NCI-H1048 (cell line): Measurements from ENCODE around the gene PALLD.

Experiments used
- DNase-seq: peaks from one replicate; lab custom pipeline; 2025; lab: John Stamatoyannopoulos, UW

PALLD gene

GRCh38 chr4:168647646-168648375 is 151.0 kb downstream of the PALLD start:
- no peak for DNase-seq

- no peak for DNase-seq
Measured at GRCh38 chr4:168648494-168648893, 151.6 kb downstream of the PALLD start.

DNA sequence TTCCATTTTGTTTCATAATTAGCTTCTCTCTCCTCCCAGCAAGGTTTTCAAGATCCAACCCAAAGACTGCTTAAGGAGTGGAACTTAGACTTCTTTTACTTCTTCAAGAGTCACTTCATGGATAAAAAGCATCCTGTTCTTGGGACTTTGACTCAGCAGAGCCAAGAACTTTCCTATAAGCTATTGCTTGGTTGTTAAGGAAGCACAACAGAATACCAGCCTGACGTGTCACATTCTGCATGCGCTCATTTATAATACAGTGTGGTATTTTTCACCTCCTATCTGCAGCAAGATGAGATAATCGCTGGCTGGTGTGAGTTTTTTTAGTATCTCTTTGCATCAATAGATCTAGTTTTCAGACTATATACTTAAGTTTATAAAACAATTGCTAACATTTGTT is 152.1 kb downstream of the PALLD start:
- DNase-seq, result no peak

DNA sequence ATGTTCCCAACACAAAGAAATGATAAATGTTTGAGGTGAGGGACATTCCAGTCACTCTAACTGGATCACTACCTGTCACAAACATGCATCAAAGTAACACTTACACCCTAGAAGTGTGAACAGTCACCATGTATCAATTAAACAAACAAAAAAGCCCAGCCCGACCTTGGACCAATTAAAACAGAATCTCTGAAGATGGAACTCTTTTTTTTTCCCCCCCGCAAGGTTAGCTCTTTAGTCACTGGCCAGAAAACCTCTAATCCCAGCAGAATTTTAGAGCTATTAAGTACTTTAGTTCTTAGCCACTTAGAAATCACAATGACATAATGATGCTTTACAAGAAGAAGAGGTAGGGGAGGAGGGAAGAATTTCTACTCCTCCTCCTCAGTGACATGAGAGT is 154.5 kb downstream of the PALLD start:
- DNase-seq, result no peak

GRCh38 chr4:168651864-168652263 is 155.0 kb downstream of the PALLD start:
- DNase-seq, result no peak

DNA sequence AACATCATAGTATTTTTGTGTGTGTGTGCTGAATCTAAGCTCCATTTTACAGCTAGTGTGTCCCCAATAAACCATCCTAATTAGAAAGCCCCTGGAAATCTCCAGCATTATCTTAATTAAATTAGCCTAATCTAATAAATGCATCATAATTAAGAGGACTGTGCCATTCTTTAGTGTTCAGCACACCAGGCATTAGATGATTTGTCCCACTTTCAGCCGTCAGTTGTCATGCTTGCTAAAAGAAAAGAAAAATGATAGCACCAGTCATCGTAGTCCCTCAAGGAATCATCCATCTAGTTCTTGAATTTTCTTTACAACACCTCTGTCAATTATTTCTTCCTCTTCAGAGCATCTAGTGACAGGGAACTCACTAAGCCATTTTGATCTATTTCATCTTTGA is 155.9 kb downstream of the PALLD start:
- DNase-seq, result no peak

DNA sequence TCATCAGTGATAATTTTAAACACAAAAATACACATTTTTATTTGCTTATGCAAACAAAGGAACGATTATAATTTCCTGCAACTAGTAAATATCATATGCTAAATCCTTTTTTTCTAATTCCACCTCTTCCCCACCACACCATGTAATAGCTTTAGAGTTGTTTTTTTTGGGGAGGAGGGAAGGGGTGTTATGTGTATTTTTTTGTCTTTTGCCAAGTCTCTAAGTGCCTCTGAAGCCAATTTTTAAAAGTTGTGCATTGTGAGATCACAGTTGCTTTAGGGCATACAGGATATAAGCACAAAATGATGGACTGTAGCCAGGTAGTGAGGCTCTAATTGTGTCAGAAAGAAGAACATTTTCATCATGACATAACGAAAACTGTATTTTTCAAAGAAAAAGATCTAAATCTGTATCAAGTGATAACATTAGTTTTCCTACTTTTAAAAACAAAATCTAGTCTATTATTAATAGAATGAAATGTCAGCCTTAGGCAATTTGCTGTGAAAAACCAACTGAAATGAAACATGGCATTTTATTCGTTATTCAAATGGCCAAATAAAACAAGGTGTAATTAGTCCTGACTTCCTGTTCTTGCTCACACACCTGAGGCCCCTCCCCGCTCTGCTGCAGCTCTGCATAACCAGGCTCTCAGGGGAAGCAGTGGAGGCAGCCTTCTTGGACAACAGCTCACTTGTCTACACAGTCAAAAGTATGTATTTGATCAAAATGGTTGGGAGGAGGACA is 157.4 kb downstream of the PALLD start:
- DNase-seq, result peak; percentile 69

- DNase-seq, result no peak
Measured at GRCh38 chr4:168654848-168655174, 158.0 kb downstream of the PALLD start.

GRCh38 chr4:168655182-168655581 is 158.3 kb downstream of the PALLD start:
- no peak for DNase-seq

DNA sequence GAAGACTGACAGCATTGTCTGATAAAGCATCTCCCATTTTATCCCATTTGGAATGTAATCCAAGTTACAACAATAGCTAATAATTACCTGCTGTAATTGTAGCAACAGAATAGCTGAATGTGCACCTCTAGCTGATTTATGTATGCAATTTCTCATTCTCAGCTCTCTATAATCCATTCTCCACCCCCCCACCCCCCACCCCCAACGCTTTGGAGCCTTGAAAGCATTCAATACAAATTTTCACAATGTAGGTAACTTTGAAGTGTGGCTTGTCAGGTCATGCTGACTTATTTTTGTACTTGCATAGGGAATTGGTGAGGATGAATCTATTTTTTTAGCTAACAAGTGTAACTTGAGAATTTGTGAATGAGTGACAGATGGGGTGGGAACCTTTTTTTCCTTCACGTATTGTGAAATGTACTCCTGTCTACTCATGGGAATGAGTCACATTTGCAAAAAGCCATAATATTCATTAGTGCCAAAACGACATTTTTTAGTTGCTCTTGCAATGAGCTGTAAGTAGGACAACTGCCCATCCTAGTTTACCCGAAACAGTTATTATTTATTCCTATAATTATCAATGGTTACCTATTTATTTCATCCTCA is 159.3 kb downstream of the PALLD start:
- DNase-seq, result no peak

- no peak for DNase-seq
Measured at GRCh38 chr4:168656946-168657473, 160.2 kb downstream of the PALLD start.

DNA sequence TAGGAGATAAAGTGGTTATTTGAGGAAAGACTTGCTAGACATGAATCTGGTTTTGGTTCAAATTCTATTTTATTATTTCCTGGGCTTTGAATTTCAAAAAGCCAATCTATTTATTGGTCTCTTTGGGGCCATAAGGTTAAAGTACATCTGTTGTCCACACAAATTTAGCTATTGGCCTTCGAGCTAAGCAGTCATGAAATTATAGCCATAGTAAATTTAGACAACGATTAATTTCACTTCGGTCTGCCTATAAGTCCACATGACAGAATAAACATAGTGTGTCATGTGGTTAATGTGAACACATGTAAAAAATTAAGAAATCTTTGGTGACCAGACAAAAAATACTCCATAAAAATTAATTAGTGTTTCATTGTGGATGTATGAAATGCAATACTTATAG is 161.9 kb downstream of the PALLD start:
- no peak for DNase-seq

DNA sequence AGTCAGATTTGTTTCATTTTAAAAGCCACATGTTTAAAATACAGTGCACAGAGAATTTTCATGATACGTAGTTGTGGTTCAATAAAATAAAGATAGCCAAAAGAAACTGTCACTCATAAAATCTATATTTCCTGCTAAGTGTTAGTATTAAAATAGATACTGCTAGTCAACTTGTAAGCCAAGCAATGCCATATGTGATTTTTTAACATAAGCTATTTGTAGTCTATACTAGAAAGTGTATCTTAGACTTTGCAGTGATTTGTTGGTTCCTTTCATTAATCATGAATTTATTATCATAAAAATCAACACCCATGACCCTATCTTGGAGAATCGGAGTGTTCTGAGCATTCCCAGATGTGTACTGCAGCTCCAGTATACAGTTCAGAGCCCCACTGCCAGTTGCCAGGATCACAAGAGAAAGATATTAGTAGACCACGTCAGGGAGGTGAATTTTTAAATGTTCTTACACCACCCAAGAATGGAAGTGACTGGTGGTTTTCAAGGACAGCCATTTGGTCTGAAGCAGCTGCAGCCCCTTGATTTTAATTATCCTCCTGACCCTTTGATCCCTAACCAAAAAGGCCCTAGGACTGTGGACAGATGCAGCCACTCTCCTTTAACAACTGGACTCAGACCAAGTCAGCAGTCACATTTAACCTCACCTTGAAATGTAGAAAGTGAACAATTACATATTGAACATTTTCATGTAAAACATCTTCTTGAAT is 163.1 kb downstream of the PALLD start:
- no peak for DNase-seq

GRCh38 chr4:168662297-168662984 is 165.6 kb downstream of the PALLD start:
- no peak for DNase-seq

- DNase-seq, result peak; percentile 24
Measured at GRCh38 chr4:168664242-168664891, 167.5 kb downstream of the PALLD start.

DNA sequence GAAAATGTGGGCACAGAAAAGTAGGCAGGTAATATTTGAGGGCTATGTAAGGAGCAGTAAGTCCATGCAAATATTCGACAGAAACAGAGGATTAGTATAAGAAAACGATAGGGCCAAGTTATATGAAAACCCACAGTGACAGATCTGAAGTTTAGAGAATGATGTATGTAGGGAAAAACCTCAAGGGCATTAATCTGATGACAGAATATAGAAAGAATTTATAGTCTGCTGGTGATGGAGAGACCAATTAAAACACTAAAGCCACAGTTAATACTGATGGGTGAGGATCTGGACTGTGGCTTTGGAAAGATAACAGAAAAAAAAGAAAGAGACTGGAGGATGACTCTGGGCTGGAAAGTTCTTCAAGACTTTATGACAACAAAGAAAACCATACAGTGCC is 169.7 kb downstream of the PALLD start:
- DNase-seq, result no peak

DNA sequence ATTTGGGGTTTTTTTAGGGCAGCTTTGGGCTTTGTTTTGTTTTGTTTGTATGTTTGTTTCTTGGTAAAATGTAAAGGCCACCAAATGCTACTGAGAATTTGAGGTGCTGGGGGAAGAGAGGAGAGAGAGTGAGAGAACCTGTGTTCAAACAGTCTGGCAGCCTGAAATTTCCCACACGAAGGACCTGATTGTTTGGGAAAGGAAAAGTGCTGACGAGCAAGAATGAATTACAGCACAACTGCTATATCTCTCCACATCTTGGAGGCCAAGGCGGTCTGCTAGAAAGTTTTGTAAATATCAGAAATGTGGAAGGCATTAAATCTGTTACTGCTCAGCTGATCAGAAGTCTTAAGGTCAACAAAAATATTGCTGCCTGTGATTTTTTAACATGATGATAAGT is 170.5 kb downstream of the PALLD start:
- no peak for DNase-seq

GRCh38 chr4:168667921-168668320 is 171.1 kb downstream of the PALLD start:
- no peak for DNase-seq

GRCh38 chr4:168673476-168673875 is 176.6 kb downstream of the PALLD start:
- no peak for DNase-seq

DNA sequence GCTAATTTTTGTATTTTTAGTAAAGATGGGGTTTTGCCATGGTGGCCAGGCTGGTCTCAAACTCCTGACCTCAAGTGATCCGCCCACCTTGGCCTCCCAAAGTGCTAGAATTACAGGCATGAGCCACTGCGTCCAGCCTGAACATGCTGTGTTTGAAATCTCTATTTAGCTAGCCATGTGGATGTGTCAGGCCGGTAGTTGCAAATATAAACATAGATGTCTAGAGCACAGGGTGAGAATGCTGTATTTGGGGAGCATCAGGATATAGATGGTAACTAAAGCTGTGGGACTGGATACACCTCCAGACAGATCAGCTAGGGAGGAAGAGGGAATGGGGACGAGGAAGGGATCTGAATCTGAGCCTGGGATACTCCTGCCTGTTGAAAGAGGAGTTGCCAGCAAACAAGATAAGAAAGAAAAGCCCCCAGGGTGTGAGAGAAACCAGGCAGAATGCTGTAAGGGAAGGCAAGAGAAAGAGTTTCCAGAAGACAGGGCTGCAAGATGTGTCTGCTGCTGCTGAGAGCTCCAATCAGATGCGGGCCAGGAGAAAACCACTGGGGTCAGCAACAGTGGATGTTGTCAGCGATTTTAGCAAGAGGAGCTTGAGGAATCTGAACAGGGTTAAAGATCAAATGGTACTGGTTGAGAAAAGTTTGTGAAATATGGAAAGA is 177.4 kb downstream of the PALLD start:
- no peak for DNase-seq

- DNase-seq, result no peak
Measured at GRCh38 chr4:168674866-168675265, 178.0 kb downstream of the PALLD start.
